Measurements from ENCODE around the gene DLGAP3. TPM values are rescaled to one million over a fixed set of nuclear protein-coding genes. Genes with fewer than 3 reads are reported as not detected.

The DLGAP3 gene, protein sequence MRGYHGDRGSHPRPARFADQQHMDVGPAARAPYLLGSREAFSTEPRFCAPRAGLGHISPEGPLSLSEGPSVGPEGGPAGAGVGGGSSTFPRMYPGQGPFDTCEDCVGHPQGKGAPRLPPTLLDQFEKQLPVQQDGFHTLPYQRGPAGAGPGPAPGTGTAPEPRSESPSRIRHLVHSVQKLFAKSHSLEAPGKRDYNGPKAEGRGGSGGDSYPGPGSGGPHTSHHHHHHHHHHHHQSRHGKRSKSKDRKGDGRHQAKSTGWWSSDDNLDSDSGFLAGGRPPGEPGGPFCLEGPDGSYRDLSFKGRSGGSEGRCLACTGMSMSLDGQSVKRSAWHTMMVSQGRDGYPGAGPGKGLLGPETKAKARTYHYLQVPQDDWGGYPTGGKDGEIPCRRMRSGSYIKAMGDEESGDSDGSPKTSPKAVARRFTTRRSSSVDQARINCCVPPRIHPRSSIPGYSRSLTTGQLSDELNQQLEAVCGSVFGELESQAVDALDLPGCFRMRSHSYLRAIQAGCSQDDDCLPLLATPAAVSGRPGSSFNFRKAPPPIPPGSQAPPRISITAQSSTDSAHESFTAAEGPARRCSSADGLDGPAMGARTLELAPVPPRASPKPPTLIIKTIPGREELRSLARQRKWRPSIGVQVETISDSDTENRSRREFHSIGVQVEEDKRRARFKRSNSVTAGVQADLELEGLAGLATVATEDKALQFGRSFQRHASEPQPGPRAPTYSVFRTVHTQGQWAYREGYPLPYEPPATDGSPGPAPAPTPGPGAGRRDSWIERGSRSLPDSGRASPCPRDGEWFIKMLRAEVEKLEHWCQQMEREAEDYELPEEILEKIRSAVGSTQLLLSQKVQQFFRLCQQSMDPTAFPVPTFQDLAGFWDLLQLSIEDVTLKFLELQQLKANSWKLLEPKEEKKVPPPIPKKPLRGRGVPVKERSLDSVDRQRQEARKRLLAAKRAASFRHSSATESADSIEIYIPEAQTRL
- total RNA-seq: under 0.01 TPM in 1 of 2 replicates, not detected in the other

DNA sequence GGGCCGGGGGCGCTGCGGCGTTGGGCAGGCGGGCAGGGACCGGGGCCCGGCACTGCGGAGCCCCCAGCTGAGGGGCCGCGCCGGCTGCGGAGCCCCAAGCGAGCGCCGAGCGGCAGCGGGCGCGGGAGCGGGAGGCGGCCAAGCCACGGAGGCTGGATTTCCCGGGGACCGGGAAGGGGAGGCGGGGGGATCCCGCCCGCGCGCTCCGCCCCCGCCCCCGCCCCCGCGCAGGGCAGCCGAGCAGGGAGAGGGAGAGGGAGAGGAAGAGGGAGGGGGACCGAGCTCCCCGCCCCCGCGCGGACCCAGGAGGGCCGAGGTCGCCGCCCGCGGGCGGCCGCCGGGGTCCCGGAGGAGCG, at the start of gene DLGAP3:
Gene DLGAP3, minus strand, starts transcription at position 154 of the 356 bp plus-strand sequence. CDS start 24,267 bp downstream, outside the sequence.

DNA sequence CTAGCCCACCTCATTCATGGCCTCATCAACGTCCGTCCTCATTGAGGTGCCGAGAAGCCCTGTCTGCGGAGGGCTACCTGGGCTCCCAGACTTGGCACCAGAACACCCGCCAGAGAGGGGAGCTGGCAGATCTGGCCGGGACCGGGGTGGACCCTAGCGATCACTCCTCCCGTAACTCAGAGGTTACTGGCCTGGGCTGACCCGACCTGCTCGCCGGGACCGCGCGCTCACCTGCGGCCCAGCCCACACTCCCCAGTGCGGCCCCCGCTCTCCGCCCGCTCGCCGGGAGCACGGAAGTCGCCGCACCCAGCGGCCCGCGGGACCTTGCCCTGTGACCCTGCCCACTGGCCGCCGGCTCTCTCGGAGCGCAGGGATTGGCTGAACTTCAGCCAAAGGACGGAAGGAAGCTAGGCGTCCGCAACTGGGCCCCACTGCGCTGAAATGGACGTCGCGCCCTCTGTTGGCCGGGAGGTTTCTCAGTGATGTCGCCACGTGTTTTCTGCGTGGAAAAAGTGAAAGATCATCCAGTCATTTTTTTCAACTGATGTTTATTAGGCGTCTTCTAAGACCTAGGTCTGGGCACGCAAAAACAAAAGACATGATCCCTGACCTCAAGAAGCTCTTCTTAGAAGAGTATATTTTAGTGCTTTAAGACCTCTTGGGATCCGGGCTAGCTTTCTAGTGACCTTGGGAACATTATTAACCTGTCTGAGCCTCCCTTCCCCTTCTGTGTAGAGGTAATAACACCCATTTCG, 69.8 kb downstream of the DLGAP3 start, which contains the start of gene SMIM12:
Gene SMIM12, minus strand, starts transcription at position 304 of the 755 bp plus-strand sequence. CDS start 3,772 bp downstream, outside the sequence.

Other genes starting within 250 kb of the DLGAP3 start
- gene GJB5, start 174.6 kb downstream of the DLGAP3 start, total RNA-seq: not detected in 2 replicates
- not detected in 2 replicates for gene GJB4, start 169.9 kb downstream of the DLGAP3 start, total RNA-seq
- not detected in 2 replicates for gene GJB3, start 148.4 kb downstream of the DLGAP3 start, total RNA-seq
- 1.1 and 1.6 TPM in 2 replicates for gene GJA4, start 136.7 kb downstream of the DLGAP3 start, total RNA-seq
- 33.0 and 43.8 TPM in 2 replicates for gene SMIM12, start 69.9 kb downstream of the DLGAP3 start, total RNA-seq
- gene TMEM35B, start 55.7 kb upstream of the DLGAP3 start, total RNA-seq: 23.6 and 27.9 TPM in 2 replicates
- gene ZMYM6, start 102.3 kb upstream of the DLGAP3 start, total RNA-seq: 14.7 and 15.2 TPM in 2 replicates
- 11.8 and 12.3 TPM in 2 replicates for gene ZMYM1, start 149.7 kb upstream of the DLGAP3 start, total RNA-seq